GM12878 (cell line): ENCODE measurements around the gene LCP1. TPM values are rescaled to one million over a fixed set of nuclear protein-coding genes. Genes with fewer than 3 reads are reported as not detected.

Experiments
- BCL3 ChIP-seq: IDR thresholded peaks from 2 replicates; pipeline ENCODE4 v1.6.1; 2011; ENCODE audit warnings: borderline replicate concordance, low read depth, mild to moderate bottlenecking, moderate library complexity, low read length; ENCODE audit not compliant: insufficient read depth, poor library complexity, severe bottlenecking
- BHLHE40 ChIP-seq, 2 experiments: fragments of 450-650 bp in 1 of 2; IDR thresholded peaks; 2 replicates each; pipeline ENCODE4 v1.6.1; 2011 to 2017; ENCODE audit warnings: low read depth in 2 of 2, borderline replicate concordance in 1 of 2, improper control_type of control experiment in 1 of 2, low read length in 1 of 2, mild to moderate bottlenecking in 1 of 2
- CBX5 ChIP-seq: sonication (generic); IDR thresholded peaks from 2 replicates; pipeline ENCODE4 v1.6.1; 2016; ENCODE audit warnings: low read depth, moderate library complexity, mild to moderate bottlenecking, inconsistent platforms
- EGR1 ChIP-seq, 2 experiments: IDR thresholded peaks; 1 replicate in 1 of 2; 2 replicates in 1 of 2; pipeline ENCODE4 v1.6.1; 2011 to 2012; ENCODE audit warnings: low read depth in 2 of 2, low read length in 2 of 2, borderline replicate concordance in 1 of 2, mild to moderate bottlenecking in 1 of 2, moderate library complexity in 1 of 2
- ETV6 ChIP-seq, 2 experiments: fragments of 450-650 bp in 1 of 2; IDR thresholded peaks in 1 of 2; conservative IDR thresholded peaks in 1 of 2; 2 replicates each; pipeline ENCODE4 v1.6.1; 2014; ENCODE audit warnings: antibody characterized with exemption in 1 of 2, borderline replicate concordance in 1 of 2, low read depth in 1 of 2, mild to moderate bottlenecking in 1 of 2, moderate library complexity in 1 of 2
- FOXM1 ChIP-seq: IDR thresholded peaks from 2 replicates; pipeline ENCODE4 v1.6.1; 2012; ENCODE audit warnings: low read depth, mild to moderate bottlenecking, inconsistent platforms, low read length, moderate library complexity
- HDAC2 ChIP-seq: fragments of 200-600 bp; sonication (generic); IDR thresholded peaks from 2 replicates; pipeline ENCODE4 v1.6.1; 2017
- KLF5 ChIP-seq: fragments of 450-650 bp; IDR thresholded peaks from 2 replicates; pipeline ENCODE4 v1.6.1; 2014; ENCODE audit warnings: mild to moderate bottlenecking; ENCODE audit not compliant: partially characterized antibody
- MEF2B ChIP-seq: fragments of 450-650 bp; IDR thresholded peaks from 2 replicates; pipeline ENCODE4 v1.6.1; 2018; ENCODE audit warnings: mild to moderate bottlenecking, moderate library complexity; ENCODE audit not compliant: partially characterized antibody, poor library complexity, severe bottlenecking
- MXI1 ChIP-seq: fragments of 150-350 bp; IDR thresholded peaks from 2 replicates; pipeline ENCODE4 v1.6.1; 2011; ENCODE audit warnings: low read depth, mild to moderate bottlenecking, inconsistent platforms, low read length, improper control_type of control experiment
- PBX3 ChIP-seq: IDR thresholded peaks from 2 replicates; pipeline ENCODE4 v1.6.1; 2011; ENCODE audit warnings: mild to moderate bottlenecking, low read depth, low read length, moderate library complexity; ENCODE audit not compliant: insufficient replicate concordance
- POLR2AphosphoS5 ChIP-seq: IDR thresholded peaks from 2 replicates; pipeline ENCODE4 v1.6.1; 2011; ENCODE audit warnings: mild to moderate bottlenecking, low read length, inconsistent platforms
- RAD51 ChIP-seq: fragments of 450-650 bp; IDR thresholded peaks from 2 replicates; pipeline ENCODE4 v1.6.1; 2016; ENCODE audit warnings: moderate library complexity, mild to moderate bottlenecking, inconsistent platforms
- RFX5 ChIP-seq: IDR thresholded peaks from 2 replicates; pipeline ENCODE4 v1.6.1; 2011; ENCODE audit warnings: low read depth, low read length, improper control_type of control experiment
- SRF ChIP-seq, 2 experiments: IDR thresholded peaks; 2 replicates each; pipeline ENCODE4 v1.6.1; 2011; ENCODE audit warnings: low read depth in 2 of 2, low read length in 2 of 2, mild to moderate bottlenecking in 1 of 2, moderate library complexity in 1 of 2
- STAT3 ChIP-seq: IDR thresholded peaks from 2 replicates; pipeline ENCODE4 v1.6.1; 2011; ENCODE audit warnings: low read depth, low read length, improper control_type of control experiment
- SUZ12 ChIP-seq: fragments of 200-600 bp; sonication (generic); IDR thresholded peaks from one replicate; pipeline ENCODE4 v1.6.1; 2018; ENCODE audit warnings: antibody characterized with exemption, mild to moderate bottlenecking; ENCODE audit not compliant: unreplicated experiment
- ZNF687 ChIP-seq: fragments of 450-650 bp; IDR thresholded peaks from 2 replicates; pipeline ENCODE4 v1.6.1; 2017; ENCODE audit warnings: mild to moderate bottlenecking, moderate library complexity
- ZSCAN29 ChIP-seq: fragments of 450-650 bp; IDR thresholded peaks from 2 replicates; pipeline ENCODE4 v1.6.1; 2017; ENCODE audit warnings: mild to moderate bottlenecking, moderate library complexity
- polyA plus RNA-seq, 11 experiments: library from polyadenylated mRNA; depleted of rRNA in 4 of 11; unstranded in 6 of 11; stranded (reverse) in 5 of 11; fragments of >200 nt; fragmentation: Nextera tagmentation in 4 of 11; fragmentation: Illumina TruSeq in 1 of 11; extraction: Ambion mirVana in 4 of 11; extraction: Trizol in 1 of 11; gene quantifications; 1 replicate in 1 of 11; 2 replicates in 10 of 11; pipeline versions ENCODE4 v1.2.1 to v1.2.3, GENCODE V29; 2011 to 2016; ENCODE audit warnings: inconsistent platforms in 2 of 11, missing spikeins in 2 of 11, low read depth in 1 of 11
- total RNA-seq, 4 experiments: library from RNA; depleted of rRNA in 3 of 4; stranded (reverse); fragments of >200 nt in 3 of 4; fragmentation: Illumina TruSeq in 1 of 4; extraction: Trizol in 1 of 4; gene quantifications; 2 replicates each; pipeline versions ENCODE4 v1.2.1 to v1.2.3, GENCODE V29; 2013 to 2021

Gene LCP1
- total and polyA plus RNA-seq, 10 of the 15 experiments (the other 5 are each of a cell fraction or from before 2014, with no cell fraction given), result 775 to 2,201 (median 1,556) TPM

- TF ChIP-seq RFX5, result no peak
- TF ChIP-seq POLR2AphosphoS5, result peak; percentile 59; the same call in 1 of the 2 replicates
- TF ChIP-seq MXI1, result no peak
- TF ChIP-seq SRF (IDR thresholded peaks at IDR 0.05; ENCODE audit: low read depth in 2 of 2, low read length in 2 of 2), result no peak
- TF ChIP-seq KLF5, result no peak
- no peak for TF ChIP-seq SUZ12
- peak; percentile 87 for TF ChIP-seq FOXM1
- TF ChIP-seq ZNF687, result no peak
- TF ChIP-seq RAD51, result no peak
- TF ChIP-seq STAT3, result no peak
- TF ChIP-seq EGR1 (IDR thresholded peaks at IDR 0.05; ENCODE audit: borderline replicate concordance in 1 of 2, low read depth in 2 of 2, low read length in 2 of 2), result no peak
- no peak for TF ChIP-seq PBX3
- peak; percentile 51 for TF ChIP-seq MEF2B
- TF ChIP-seq ZSCAN29, result no peak
- TF ChIP-seq HDAC2, result no peak
- TF ChIP-seq CBX5, result no peak
- TF ChIP-seq ETV6 (conservative IDR thresholded peaks at IDR 0.05 in 1 of 2, IDR thresholded peaks at IDR 0.05 in 1 of 2; ENCODE audit: borderline replicate concordance in 1 of 2, low read depth in 1 of 2), result no peak
- peak; percentile 83 for TF ChIP-seq BCL3
- peak; percentile 15 to 46; a peak in 1 of 4 replicates for TF ChIP-seq BHLHE40 (IDR thresholded peaks at IDR 0.05; ENCODE audit: borderline replicate concordance in 1 of 2, low read depth in 2 of 2, low read length in 1 of 2)
Measured at GRCh38 chr13:46165485-46166223, 16.3 kb downstream of the LCP1 start (continued).
